Right hindlimb (tissue), 1 donor: Measurements from ENCODE around the gene OTOG.
A peak's percentile ranks its signal among the peaks of the same experiment; 100 is the strongest.

Source experiments
- DNase-seq: peaks from one replicate; pipeline ENCODE4 v3.0.0-alpha.2; 2018

The OTOG gene

DNA sequence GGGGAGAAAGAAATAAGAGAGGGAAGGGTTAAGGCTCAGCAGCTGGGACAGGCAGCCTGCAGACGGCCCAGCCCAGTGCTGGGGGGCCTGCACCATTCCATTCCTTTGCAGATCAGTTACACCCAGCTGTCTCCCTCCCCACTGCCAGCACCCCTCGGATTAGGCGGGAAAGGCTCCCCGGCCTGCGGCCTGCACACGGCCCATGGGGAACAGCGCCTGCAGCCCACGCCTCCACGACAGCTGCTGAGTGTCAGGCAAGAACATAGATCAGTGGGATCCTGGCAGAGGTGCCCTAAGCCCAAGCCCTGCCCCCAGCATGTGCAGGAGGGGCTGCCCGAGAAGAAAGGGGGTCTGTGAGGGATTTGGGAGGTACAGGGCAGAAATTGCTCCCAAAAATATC lies 106.6 kb downstream of the OTOG start:
- peak; percentile 89 for DNase-seq

- DNase-seq: no peak
Observed at GRCh38 chr11:17655682-17656081, 108.6 kb downstream of the OTOG start.

DNA sequence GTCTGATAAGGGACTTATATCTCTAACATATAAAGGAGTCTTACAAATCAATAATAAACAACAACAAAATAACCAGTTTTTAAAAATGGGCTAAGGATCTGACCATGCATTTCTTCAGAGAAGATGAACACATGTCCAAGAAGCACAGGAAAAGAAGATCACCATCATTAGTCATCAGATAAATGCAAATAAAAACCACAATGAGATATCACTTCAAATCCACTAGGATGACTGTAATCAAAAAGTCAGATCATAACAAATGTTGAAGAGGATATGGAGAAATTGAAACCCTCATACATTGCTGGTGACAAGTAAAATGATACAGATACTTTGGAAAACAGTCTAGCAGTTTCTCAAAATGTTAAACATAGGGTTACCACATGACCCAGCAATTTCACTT lies 111.2 kb downstream of the OTOG start:
- DNase-seq: no peak

GRCh38 chr11:17668166-17668565 lies 121.1 kb downstream of the OTOG start:
- no peak for DNase-seq

- DNase-seq: no peak
Observed at GRCh38 chr11:17672469-17672868, 125.4 kb downstream of the OTOG start.

- DNase-seq: no peak
Observed at GRCh38 chr11:17673951-17674350, 126.9 kb downstream of the OTOG start.

DNA sequence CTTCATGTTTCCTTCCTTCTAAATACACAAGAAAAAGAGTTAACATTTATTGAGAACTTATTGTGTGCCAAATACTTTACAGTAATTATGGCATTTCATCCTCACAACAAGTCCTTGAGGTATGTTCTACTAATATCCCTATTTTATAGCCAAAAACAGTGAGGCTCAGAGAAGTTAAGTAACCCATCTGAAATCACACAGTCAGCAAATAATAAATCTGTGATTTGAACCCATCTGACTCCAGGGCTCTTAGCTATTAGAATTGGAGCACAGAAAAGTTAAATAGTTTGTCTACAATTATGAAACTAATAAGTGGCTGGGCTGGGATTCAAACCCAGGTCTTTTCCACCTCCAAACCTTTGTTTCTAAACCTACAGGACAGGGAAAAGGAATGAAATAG lies 135.8 kb downstream of the OTOG start:
- DNase-seq: no peak

GRCh38 chr11:17683377-17684161 lies 136.5 kb downstream of the OTOG start:
- no peak for DNase-seq

- DNase-seq: no peak
Observed at GRCh38 chr11:17684550-17684949, 137.5 kb downstream of the OTOG start.

GRCh38 chr11:17686231-17686980 lies 139.3 kb downstream of the OTOG start:
- peak; percentile 62 for DNase-seq

- peak; percentile 84 for DNase-seq
Observed at GRCh38 chr11:17687946-17688670, 141.0 kb downstream of the OTOG start.

DNA sequence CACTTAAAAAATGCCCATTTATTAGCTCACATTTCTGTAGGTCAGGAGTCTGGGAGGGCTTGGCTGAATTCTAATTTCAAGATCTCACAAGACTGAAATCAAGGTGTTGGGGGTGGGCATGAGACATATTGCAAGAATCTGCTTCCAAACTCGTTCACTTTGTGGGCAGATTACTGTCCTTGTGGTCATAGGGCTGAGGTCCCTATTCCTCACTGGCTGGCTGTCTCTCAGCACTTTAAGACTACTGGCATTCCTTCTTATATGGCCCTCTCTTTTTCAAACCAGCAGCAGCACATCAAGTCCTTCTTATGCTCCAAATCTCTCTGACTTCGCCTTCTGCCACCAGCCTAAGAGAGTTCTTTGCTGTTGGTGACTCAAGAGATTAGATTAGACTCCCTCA lies 144.5 kb downstream of the OTOG start:
- DNase-seq: no peak

DNA sequence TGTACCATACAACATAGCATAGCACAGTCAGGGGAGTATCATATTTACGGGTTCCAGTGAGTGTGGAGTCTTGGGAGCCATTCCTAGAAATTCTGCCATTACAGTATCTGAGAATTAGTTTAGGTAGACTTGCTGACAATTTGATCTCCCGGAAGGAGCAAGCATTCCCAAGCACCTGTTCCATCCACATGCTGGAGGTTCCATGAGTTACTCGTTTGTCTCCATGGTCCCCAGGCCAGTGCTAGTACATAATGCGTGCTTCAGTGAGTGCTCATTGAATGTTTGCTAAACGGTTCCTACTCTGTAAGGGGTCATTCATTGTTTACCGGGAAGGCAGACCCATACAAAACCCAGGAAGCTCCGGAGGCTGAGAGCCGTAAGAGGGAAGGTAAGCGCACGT lies 144.9 kb downstream of the OTOG start:
- no peak for DNase-seq

DNA sequence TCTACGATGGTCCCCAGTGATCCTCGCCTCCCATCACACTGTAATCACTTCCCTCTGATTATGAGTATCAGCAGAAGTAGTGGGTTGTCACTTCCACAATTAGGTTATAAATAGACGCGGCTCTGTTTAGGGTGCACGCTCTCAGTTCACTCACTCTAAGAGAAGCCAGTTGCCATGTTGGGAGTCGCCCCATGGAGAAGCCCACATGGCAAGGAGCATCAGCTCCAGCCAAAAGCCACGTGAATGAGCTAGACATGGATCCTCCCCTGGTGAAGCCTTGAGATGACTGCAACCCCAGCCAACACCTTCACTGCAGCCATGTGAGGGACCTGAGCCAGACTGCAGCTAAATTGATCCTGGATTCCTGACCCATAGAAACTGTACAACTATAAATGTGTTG lies 145.9 kb downstream of the OTOG start:
- DNase-seq: no peak

GRCh38 chr11:17693531-17693930 lies 146.5 kb downstream of the OTOG start:
- DNase-seq: no peak

DNA sequence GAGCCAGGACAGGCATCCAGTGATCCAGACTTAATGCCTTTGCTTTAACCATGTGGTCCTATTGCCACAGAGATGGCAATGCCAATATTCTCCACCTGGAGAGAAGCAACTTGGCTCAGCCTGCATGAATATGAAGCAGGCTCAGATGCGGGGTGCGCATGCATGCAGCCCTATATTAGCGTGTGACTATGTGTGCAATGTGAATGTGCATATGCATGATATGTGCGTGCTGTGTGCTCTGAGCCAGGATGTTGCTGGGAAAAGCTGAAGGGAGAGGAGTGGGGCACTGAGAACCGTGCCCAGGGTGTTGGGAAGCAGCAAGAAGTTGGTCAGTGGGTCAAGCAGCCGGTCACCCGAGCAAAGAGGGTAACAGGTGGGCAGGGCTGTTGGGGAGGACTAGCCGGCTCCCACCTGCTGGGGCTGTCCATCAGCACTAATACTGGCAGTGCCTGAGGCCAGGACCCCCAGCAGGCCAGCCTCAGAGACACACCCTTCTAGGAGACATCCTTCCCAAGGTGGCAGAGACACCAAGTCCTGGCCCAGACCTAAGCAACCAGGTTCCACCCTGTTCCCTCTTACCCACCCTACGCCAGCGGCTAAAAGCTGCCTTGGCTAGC lies 147.5 kb downstream of the OTOG start:
- DNase-seq: peak; percentile 36

GRCh38 chr11:17695454-17696441 lies 148.7 kb downstream of the OTOG start:
- DNase-seq: peak; percentile 60

GRCh38 chr11:17696741-17697140 lies 149.7 kb downstream of the OTOG start:
- no peak for DNase-seq
